Brain microvascular endothelial cell (primary cell): Measurements from ENCODE around the gene LCK.

Experiments used
- DNase-seq: peaks from one replicate; pipeline ENCODE4 v3.0.0-alpha.2; 2020
- H3K27ac ChIP-seq: fragments of 250-450 bp; sonication (Bioruptor Pico); 2 replicates; pipeline ENCODE4 v1.5.1; 2020; ENCODE audit warnings: mild to moderate bottlenecking, moderate library complexity
- H3K27me3 ChIP-seq: fragments of 250-450 bp; sonication (Bioruptor Pico); replicated peaks from 2 replicates; pipeline ENCODE4 v1.5.1; 2020; ENCODE audit warnings: mild to moderate bottlenecking
- H3K36me3 ChIP-seq: fragments of 250-450 bp; sonication (Bioruptor Pico); replicated peaks from 2 replicates; pipeline ENCODE4 v1.5.1; 2020; ENCODE audit warnings: mild to moderate bottlenecking
- H3K4me3 ChIP-seq: 2 replicates; pipeline ENCODE4 v1.5.1; 2011; ENCODE audit warnings: low read depth, mild to moderate bottlenecking, control low read depth, low read length, moderate library complexity
- CTCF ChIP-seq: IDR thresholded peaks from 2 replicates; pipeline ENCODE4 v1.5.1; 2011; ENCODE audit warnings: low read depth, mild to moderate bottlenecking, moderate library complexity, low read length, control low read depth, inconsistent platforms; ENCODE audit errors: missing control alignments
- in situ Hi-C: cut with HindIII; loops from 2 replicates; pipeline ENCODE4 v1.10.0; 2017; ENCODE audit warnings: low sequenced_read_pairs, low pct_ligation_motif_present

The LCK gene

GRCh38 chr1:32232558-32233304, 18.3 kb upstream of the LCK start:
- Histone ChIP-seq H3K4me3 (no peak overlapping the region), H3K27ac (no peak overlapping the region), H3K36me3 (peaks cover 40% of the 10 kb centered on the region), H3K27me3 (no peaks in the 10 kb centered on the region)
- TF ChIP-seq CTCF = no peak
- in situ Hi-C loops = no loop called here
- DNase-seq = no peak

GRCh38 chr1:32234792-32235191, 16.3 kb upstream of the LCK start:
- in situ Hi-C loops = no loop called here
- DNase-seq = no peak

GRCh38 chr1:32239337-32239736, 11.7 kb upstream of the LCK start:
- no peak overlapping the region for H3K4me3 ChIP-seq
- no peaks in the 10 kb centered on the region for H3K36me3 ChIP-seq
- H3K27ac ChIP-seq = no peak overlapping the region
- no peak for DNase-seq
- in situ Hi-C loops = no loop called here
- TF ChIP-seq CTCF = no peak
- no peaks in the 10 kb centered on the region for H3K27me3 ChIP-seq

More at GRCh38 chr1:32234792-32235191, 16.3 kb upstream of the LCK start:
- Histone ChIP-seq H3K36me3 (peaks cover 21% of the 10 kb centered on the region), H3K27ac (no peak overlapping the region), H3K27me3 (no peaks in the 10 kb centered on the region), H3K4me3 (no peak overlapping the region)
- no peak for TF ChIP-seq CTCF

- DNase-seq = no peak
- Histone ChIP-seq H3K4me3 (peak overlapping the region; percentile 65), H3K27me3 (no peaks in the 10 kb centered on the region), H3K27ac (no peak overlapping the region), H3K36me3 (no peaks in the 10 kb centered on the region)
- no peak for TF ChIP-seq CTCF
- in situ Hi-C loops = no loop called here
Measured at GRCh38 chr1:32239790-32240139, 11.3 kb upstream of the LCK start.

- in situ Hi-C loops = no loop called here
- Histone ChIP-seq H3K27ac (no peak overlapping the region), H3K4me3 (peak overlapping the region; percentile 65), H3K36me3 (no peaks in the 10 kb centered on the region), H3K27me3 (no peaks in the 10 kb centered on the region)
- DNase-seq = no peak
- peak; percentile 40 for TF ChIP-seq CTCF
Measured at GRCh38 chr1:32240140-32240951, 10.7 kb upstream of the LCK start.
